NCI-H2196 treated with DMSO at 0.1 percent for 48 hours (cell line): ENCODE data around the gene SRCAP.
"Not testable (repeated sequence)": the region's sequence is repeated elsewhere in the genome, so short reads cannot be mapped to it uniquely, and the experiment has no call there.

Experiments
- DNase-seq: peaks from one replicate; lab custom pipeline; 2025; ENCODE audit not compliant: unreplicated experiment; lab: John Stamatoyannopoulos, UW

SRCAP gene

GRCh38 chr16:30697264-30698138 is 1.5 kb upstream of the SRCAP start:
- peak; percentile 95 for DNase-seq

GRCh38 chr16:30698139-30698815 is 694 bp upstream of the SRCAP start:
- DNase-seq = peak; percentile 84

GRCh38 chr16:30699615-30700099 is 686 bp downstream of the SRCAP start:
- DNase-seq = no peak

GRCh38 chr16:30700491-30700890 is 1.5 kb downstream of the SRCAP start:
- DNase-seq = no peak

- DNase-seq = no peak
Measured at GRCh38 chr16:30700971-30701370, 2.0 kb downstream of the SRCAP start.

- not testable (repeated sequence) for DNase-seq
Measured at GRCh38 chr16:30703071-30703470, 4.1 kb downstream of the SRCAP start.

- no peak for DNase-seq
Measured at GRCh38 chr16:30703971-30704370, 5.0 kb downstream of the SRCAP start.

- no peak for DNase-seq
Measured at GRCh38 chr16:30706046-30706445, 7.1 kb downstream of the SRCAP start.

GRCh38 chr16:30710971-30711370 is 12.0 kb downstream of the SRCAP start:
- no peak for DNase-seq

- no peak for DNase-seq
Measured at GRCh38 chr16:30711712-30712111, 12.7 kb downstream of the SRCAP start.

GRCh38 chr16:30715750-30716445 is 16.9 kb downstream of the SRCAP start:
- DNase-seq = no peak

GRCh38 chr16:30720086-30720485 is 21.1 kb downstream of the SRCAP start:
- DNase-seq = no peak

GRCh38 chr16:30720694-30721093 is 21.7 kb downstream of the SRCAP start:
- DNase-seq = no peak

- no peak for DNase-seq
Measured at GRCh38 chr16:30721167-30721566, 22.2 kb downstream of the SRCAP start.

GRCh38 chr16:30721606-30722005 is 22.6 kb downstream of the SRCAP start:
- no peak for DNase-seq

- no peak for DNase-seq
Measured at GRCh38 chr16:30722443-30722842, 23.5 kb downstream of the SRCAP start.

GRCh38 chr16:30722916-30723315 is 23.9 kb downstream of the SRCAP start:
- no peak for DNase-seq

GRCh38 chr16:30723725-30724355 is 24.9 kb downstream of the SRCAP start:
- DNase-seq = no peak

- no peak for DNase-seq
Measured at GRCh38 chr16:30724641-30725417, 25.9 kb downstream of the SRCAP start.

- DNase-seq = no peak
Measured at GRCh38 chr16:30725418-30725792, 26.4 kb downstream of the SRCAP start.
